IMR-90 (cell line): Measurements from ENCODE around the gene ANKRD61. TPM values are rescaled to one million over a fixed set of nuclear protein-coding genes. Genes with fewer than 3 reads are reported as not detected.

Experiments used
- ATAC-seq: fragments of 200-7000 bp; cut with Tn5 transposase; 2 replicates; pipeline ENCODE4 v1.9.1; 2020; ENCODE audit warnings: low read depth, mild to moderate bottlenecking, moderate library complexity
- BruUV-seq: library from RNA; stranded (reverse); fragments of 400-500 nt; replicated peaks from 2 replicates; lab custom pipeline; 2021; lab: Mats Ljungman, UMichigan
- CTCF ChIA-PET: fragments of 300-600 bp; formaldehyde crosslinking; extraction: SDS; loops from one replicate; lab custom pipeline; 2021; ENCODE audit warnings: antibody characterized with exemption; lab: Yijun Ruan, JAX
- POLR2A ChIA-PET: fragments of 300-600 bp; sonication (Branson Sonifier 250); formaldehyde crosslinking; loops from one replicate; lab custom pipeline; 2022; ENCODE audit warnings: antibody characterized with exemption; ENCODE audit not compliant: unreplicated experiment; lab: Charles Lee
- DNase-seq: peaks from one replicate; pipeline ENCODE4 v3.0.0; 2013
- H2AFZ ChIP-seq: replicated peaks from 2 replicates; pipeline ENCODE3; 2013; ENCODE audit warnings: low read length, mild to moderate bottlenecking; ENCODE audit not compliant: poor library complexity
- H2AK5ac ChIP-seq: 2 replicates; pipeline ENCODE4 v1.6.1; 2013; ENCODE audit warnings: low read depth, low read length, inconsistent platforms
- H2AK9ac ChIP-seq: replicated peaks from 2 replicates; pipeline ENCODE3; 2013; ENCODE audit warnings: mild to moderate bottlenecking, low read depth, low read length, moderate library complexity; ENCODE audit not compliant: poor library complexity
- H2BK120ac ChIP-seq: 2 replicates; pipeline ENCODE4 v1.6.1; 2013; ENCODE audit warnings: low read depth, low read length, inconsistent platforms
- H2BK15ac ChIP-seq: 3 replicates; pipeline ENCODE4 v1.6.1; 2013; ENCODE audit warnings: low read depth, low read length, inconsistent platforms
- H2BK20ac ChIP-seq: 2 replicates; pipeline ENCODE4 v1.6.1; 2013; ENCODE audit warnings: low read depth, mild to moderate bottlenecking, inconsistent platforms, low read length, moderate library complexity
- H2BK5ac ChIP-seq: 2 replicates; pipeline ENCODE4 v1.6.1; 2013; ENCODE audit warnings: mild to moderate bottlenecking, low read depth, low read length, inconsistent platforms; ENCODE audit not compliant: poor library complexity, severe bottlenecking
- H3K14ac ChIP-seq: replicated peaks from 2 replicates; pipeline ENCODE4 v1.6.1; 2013; ENCODE audit warnings: low read depth, low read length, inconsistent platforms
- H3K18ac ChIP-seq: 2 replicates; pipeline ENCODE4 v1.6.1; 2013; ENCODE audit warnings: low read depth, low read length, control low read depth
- H3K23ac ChIP-seq: 2 replicates; pipeline ENCODE4 v1.6.1; 2013; ENCODE audit warnings: low read depth, low read length, inconsistent platforms
- H3K27ac ChIP-seq: 2 replicates; pipeline ENCODE4 v1.5.1; 2013; ENCODE audit warnings: mild to moderate bottlenecking, control low read depth, low read length; ENCODE audit not compliant: insufficient read depth
- H3K27me3 ChIP-seq: 2 replicates; pipeline ENCODE4 v1.6.1; 2013; ENCODE audit warnings: low read length; ENCODE audit not compliant: control insufficient read depth, insufficient read depth
- H3K36me3 ChIP-seq: 2 replicates; pipeline ENCODE4 v1.6.1; 2013; ENCODE audit warnings: low read length, mixed read lengths; ENCODE audit not compliant: control insufficient read depth, insufficient read depth
- H3K4ac ChIP-seq: 2 replicates; pipeline ENCODE4 v1.6.1; 2013; ENCODE audit warnings: low read depth, low read length, inconsistent platforms
- H3K4me1 ChIP-seq: 2 replicates; pipeline ENCODE4 v1.6.1; 2013; ENCODE audit warnings: low read length, mixed read lengths; ENCODE audit not compliant: control insufficient read depth, insufficient read depth
- H3K4me2 ChIP-seq: 2 replicates; pipeline ENCODE4 v1.6.1; 2013; ENCODE audit warnings: low read depth, mild to moderate bottlenecking, control low read depth, low read length, moderate library complexity
- H3K4me3 ChIP-seq: 2 replicates; pipeline ENCODE4 v1.5.1; 2013; ENCODE audit warnings: low read depth, mild to moderate bottlenecking, control low read depth, low read length, moderate library complexity; ENCODE audit not compliant: insufficient read depth
- H3K56ac ChIP-seq: 2 replicates; pipeline ENCODE4 v1.6.1; 2013; ENCODE audit warnings: low read length, inconsistent platforms; ENCODE audit not compliant: insufficient read depth; ENCODE audit errors: extremely low read depth
- H3K79me1 ChIP-seq, 2 experiments: 2 replicates each; pipeline ENCODE4 v1.6.1; 2013; ENCODE audit warnings: low read length in 2 of 2, inconsistent platforms in 1 of 2, low read depth in 1 of 2
- H3K9ac ChIP-seq: 2 replicates; pipeline ENCODE4 v1.6.1; 2013; ENCODE audit warnings: low read depth, low read length, control low read depth
- H3K9me1 ChIP-seq: 2 replicates; pipeline ENCODE4 v1.6.1; 2013; ENCODE audit warnings: low read length, inconsistent platforms; ENCODE audit not compliant: insufficient read depth
- H3K9me3 ChIP-seq: 2 replicates; pipeline ENCODE4 v1.6.1; 2013; ENCODE audit warnings: low read length; ENCODE audit not compliant: control insufficient read depth, insufficient read depth
- H4K20me1 ChIP-seq: 2 replicates; pipeline ENCODE4 v1.6.1; 2013; ENCODE audit warnings: low read length, inconsistent platforms; ENCODE audit not compliant: insufficient read depth
- H4K5ac ChIP-seq: 2 replicates; pipeline ENCODE4 v1.6.1; 2013; ENCODE audit warnings: mild to moderate bottlenecking, low read depth, low read length, control low read depth
- H4K8ac ChIP-seq, 2 experiments: 2 replicates each; pipeline ENCODE4 v1.6.1; 2013; ENCODE audit warnings: low read depth in 2 of 2, low read length in 2 of 2, control low read depth in 1 of 2, inconsistent platforms in 1 of 2
- H4K91ac ChIP-seq: 2 replicates; pipeline ENCODE4 v1.6.1; 2013; ENCODE audit warnings: low read depth, low read length, inconsistent platforms; ENCODE audit not compliant: insufficient read depth
- BHLHE40 ChIP-seq: fragments of 150-350 bp; IDR thresholded peaks from 2 replicates; pipeline ENCODE4 v1.6.1; 2016; ENCODE audit warnings: mild to moderate bottlenecking, low read depth, low read length
- CEBPB ChIP-seq: IDR thresholded peaks from 2 replicates; pipeline ENCODE4 v1.6.1; 2012; ENCODE audit warnings: low read depth, low read length, improper control_type of control experiment
- CHD1 ChIP-seq: IDR thresholded peaks from 2 replicates; pipeline ENCODE4 v1.6.1; 2012; ENCODE audit warnings: low read depth, low read length, improper control_type of control experiment
- FOS ChIP-seq: fragments of 150-350 bp; IDR thresholded peaks from 2 replicates; pipeline ENCODE4 v1.6.1; 2016; ENCODE audit warnings: low read depth, low read length
- MAZ ChIP-seq: IDR thresholded peaks from 2 replicates; pipeline ENCODE4 v1.6.1; 2012; ENCODE audit warnings: low read depth, mild to moderate bottlenecking, low read length, improper control_type of control experiment, moderate library complexity, borderline replicate concordance
- MXI1 ChIP-seq: IDR thresholded peaks from 2 replicates; pipeline ENCODE4 v1.6.1; 2012; ENCODE audit warnings: low read depth, mild to moderate bottlenecking, low read length, moderate library complexity, borderline replicate concordance
- NFE2L2 ChIP-seq: fragments of 150-350 bp; IDR thresholded peaks from 2 replicates; pipeline ENCODE4 v1.6.1; 2016; ENCODE audit warnings: low read depth, mild to moderate bottlenecking, low read length
- RFX5 ChIP-seq: IDR thresholded peaks from 2 replicates; pipeline ENCODE4 v1.8.0; 2012; ENCODE audit warnings: low read depth, mild to moderate bottlenecking, low read length, moderate library complexity
- SMC3 ChIP-seq: fragments of 150-350 bp; IDR thresholded peaks from 2 replicates; pipeline ENCODE4 v1.6.1; 2016; ENCODE audit warnings: low read depth, mild to moderate bottlenecking, antibody characterized with exemption, low read length, moderate library complexity
- WGBS, 2 experiments: methylation state at CpG; one replicate each; pipeline versions ENCODE4 v1.1.5 to v1.1.7; 2013; ENCODE audit warnings: missing lambda C conversion rate in 2 of 2; ENCODE audit not compliant: insufficient read length in 1 of 2; ENCODE audit errors: extremely low coverage in 2 of 2; 5-methylcytosine and 5-hydroxymethylcytosine counted together
- dilution Hi-C: fragments of 300-500 bp; cut with HindIII; formaldehyde crosslinking; loops from one replicate; pipeline ENCODE4 v1.14.3; 2018; ENCODE audit warnings: low sequenced_read_pairs; ENCODE audit not compliant: unreplicated experiment
- in situ Hi-C: fragments of 300-500 bp; cut with MboI; formaldehyde crosslinking; loops from 3 replicates; pipeline ENCODE4 v1.14.3; 2019; ENCODE audit warnings: low sequenced_read_pairs, inconsistent platforms, mixed read lengths
- intact Hi-C: fragments of 100-400 bp; cut with micrococcal nuclease; formaldehyde crosslinking; loops from 2 replicates; pipeline ENCODE4 v1.10.0; 2022
- polyA plus RNA-seq, 3 experiments: library from polyadenylated mRNA; depleted of rRNA; stranded (reverse); fragments of >200 nt; gene quantifications; 2 replicates each; pipeline ENCODE4 v1.2.3, GENCODE V29; 2012; ENCODE audit warnings: low replicate concordance in 1 of 3
- total RNA-seq: library from RNA; depleted of rRNA; stranded (reverse); fragments of >200 nt; gene quantifications from 2 replicates; pipeline ENCODE4 v1.2.3, GENCODE V29; 2012
- TF ChIP-seq, protein P1 (sequence below): fragments of 150-350 bp; IDR thresholded peaks from 2 replicates; pipeline ENCODE4 v1.6.1; 2017; ENCODE audit warnings: mild to moderate bottlenecking, antibody characterized with exemption, low read length, low read depth
- TF ChIP-seq, protein P2 (sequence below): conservative IDR thresholded peaks from 2 replicates; pipeline ENCODE4 v1.5.1; 2012; ENCODE audit warnings: mild to moderate bottlenecking, low read depth, low read length, improper control_type of control experiment
- TF ChIP-seq, protein P3 (sequence below): fragments of 150-350 bp; IDR thresholded peaks from 2 replicates; pipeline ENCODE4 v1.6.1; 2016; ENCODE audit warnings: low read depth, mild to moderate bottlenecking, low read length, moderate library complexity, borderline replicate concordance

The ANKRD61 gene
- total and polyA plus RNA-seq, 2 of the 4 experiments (the other 2 are of a cell fraction) = 0.17 to 0.36 TPM

- H2BK20ac ChIP-seq = no peak overlapping the region
- H3K9ac ChIP-seq = no peak overlapping the region
- H3K14ac ChIP-seq = no peak overlapping the region
- H3K4me1 ChIP-seq = no peaks in the 10 kb centered on the region
- H2AFZ ChIP-seq = no peak overlapping the region
- no peak overlapping the region for H2BK120ac ChIP-seq
- no peak overlapping the region for H3K18ac ChIP-seq
- H3K27ac ChIP-seq = no peak overlapping the region
- in situ Hi-C loops = no loop called here
- POLR2A ChIA-PET = no interaction called here
- H2AK9ac ChIP-seq = no peak overlapping the region
- H3K27me3 ChIP-seq = no peaks in the 10 kb centered on the region
- no peak overlapping the region for H3K4ac ChIP-seq
- peaks cover 4 to 23% of the 10 kb centered on the region in 2 experiments for H3K79me1 ChIP-seq
- H3K23ac ChIP-seq = no peak overlapping the region
- H3K56ac ChIP-seq = no peak overlapping the region
- H3K9me3 ChIP-seq = no peaks in the 10 kb centered on the region
- H3K4me3 ChIP-seq = no peak overlapping the region
- H4K20me1 ChIP-seq = no peaks in the 10 kb centered on the region
- no CpG with 5 or more reads among the region's 3 CpGs for WGBS, 2 experiments
- intact Hi-C loops = loop anchor here (2.0 kb wide), 1 partner anchor 16 kb away; no protein-coding TSS in a partner anchor
- H4K8ac ChIP-seq = no peak overlapping the region
- H2AK5ac ChIP-seq = no peak overlapping the region
- H2BK15ac ChIP-seq = no peak overlapping the region
- TF ChIP-seq RFX5 (no peak), NFE2L2 (no peak), FOS (no peak), CHD1 (no peak), SMC3 (no peak), MAZ (no peak), MXI1 (no peak), CEBPB (no peak), BHLHE40 (no peak)
- TF ChIP-seq, protein P1, sequence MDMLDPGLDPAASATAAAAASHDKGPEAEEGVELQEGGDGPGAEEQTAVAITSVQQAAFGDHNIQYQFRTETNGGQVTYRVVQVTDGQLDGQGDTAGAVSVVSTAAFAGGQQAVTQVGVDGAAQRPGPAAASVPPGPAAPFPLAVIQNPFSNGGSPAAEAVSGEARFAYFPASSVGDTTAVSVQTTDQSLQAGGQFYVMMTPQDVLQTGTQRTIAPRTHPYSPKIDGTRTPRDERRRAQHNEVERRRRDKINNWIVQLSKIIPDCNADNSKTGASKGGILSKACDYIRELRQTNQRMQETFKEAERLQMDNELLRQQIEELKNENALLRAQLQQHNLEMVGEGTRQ = no peak
- TF ChIP-seq, protein P2, sequence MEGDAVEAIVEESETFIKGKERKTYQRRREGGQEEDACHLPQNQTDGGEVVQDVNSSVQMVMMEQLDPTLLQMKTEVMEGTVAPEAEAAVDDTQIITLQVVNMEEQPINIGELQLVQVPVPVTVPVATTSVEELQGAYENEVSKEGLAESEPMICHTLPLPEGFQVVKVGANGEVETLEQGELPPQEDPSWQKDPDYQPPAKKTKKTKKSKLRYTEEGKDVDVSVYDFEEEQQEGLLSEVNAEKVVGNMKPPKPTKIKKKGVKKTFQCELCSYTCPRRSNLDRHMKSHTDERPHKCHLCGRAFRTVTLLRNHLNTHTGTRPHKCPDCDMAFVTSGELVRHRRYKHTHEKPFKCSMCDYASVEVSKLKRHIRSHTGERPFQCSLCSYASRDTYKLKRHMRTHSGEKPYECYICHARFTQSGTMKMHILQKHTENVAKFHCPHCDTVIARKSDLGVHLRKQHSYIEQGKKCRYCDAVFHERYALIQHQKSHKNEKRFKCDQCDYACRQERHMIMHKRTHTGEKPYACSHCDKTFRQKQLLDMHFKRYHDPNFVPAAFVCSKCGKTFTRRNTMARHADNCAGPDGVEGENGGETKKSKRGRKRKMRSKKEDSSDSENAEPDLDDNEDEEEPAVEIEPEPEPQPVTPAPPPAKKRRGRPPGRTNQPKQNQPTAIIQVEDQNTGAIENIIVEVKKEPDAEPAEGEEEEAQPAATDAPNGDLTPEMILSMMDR = no peak
- TF ChIP-seq, protein P3, sequence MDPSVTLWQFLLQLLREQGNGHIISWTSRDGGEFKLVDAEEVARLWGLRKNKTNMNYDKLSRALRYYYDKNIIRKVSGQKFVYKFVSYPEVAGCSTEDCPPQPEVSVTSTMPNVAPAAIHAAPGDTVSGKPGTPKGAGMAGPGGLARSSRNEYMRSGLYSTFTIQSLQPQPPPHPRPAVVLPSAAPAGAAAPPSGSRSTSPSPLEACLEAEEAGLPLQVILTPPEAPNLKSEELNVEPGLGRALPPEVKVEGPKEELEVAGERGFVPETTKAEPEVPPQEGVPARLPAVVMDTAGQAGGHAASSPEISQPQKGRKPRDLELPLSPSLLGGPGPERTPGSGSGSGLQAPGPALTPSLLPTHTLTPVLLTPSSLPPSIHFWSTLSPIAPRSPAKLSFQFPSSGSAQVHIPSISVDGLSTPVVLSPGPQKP = no peak
- DNase-seq (no peak), ATAC-seq (no peak)
- no peak overlapping the region for H4K5ac ChIP-seq
- H3K9me1 ChIP-seq = peaks cover 6% of the 10 kb centered on the region
- H3K36me3 ChIP-seq = peaks cover 72% of the 10 kb centered on the region
- H3K4me2 ChIP-seq = no peak overlapping the region
- no peak overlapping the region for H4K91ac ChIP-seq
- no TSS peak for BruUV-seq
- CTCF ChIA-PET = interaction anchor here (1.6 kb wide), 1 partner anchor 10 kb away, joined by 5 read pairs; no protein-coding TSS in a partner anchor
- dilution Hi-C loops = no loop called here
- H2BK5ac ChIP-seq = no peak overlapping the region
Measured at GRCh38 chr7:6022707-6023106, 8.5 kb upstream of the ANKRD61 start.
